Measurements from ENCODE around the gene AQP3. TPM values are rescaled to one million over a fixed set of nuclear protein-coding genes. Genes with fewer than 3 reads are reported as not detected.
"Not testable (repeated sequence)": the region's sequence is repeated elsewhere in the genome, so short reads cannot be mapped to it uniquely, and the experiment has no call there.

AQP3 gene
- polyA plus RNA-seq, 1 experiment = 10.6 TPM

- ChIA-PET CTCF (interaction anchor here (0.9 to 2.3 kb wide), 3 partner anchors 8 to 43 kb away, joined by 3 to 14 read pairs (median 4); no protein-coding TSS in a partner anchor), POLR2A (interaction anchor here (1.4 kb wide), 1 partner anchor 15 kb away, joined by 6 read pairs; the partner anchor contains the start of gene NOL6)
- no peak overlapping the region for H3K27ac ChIP-seq (ENCODE audit: low read depth, low read length)
- H3K9me3 ChIP-seq (ENCODE audit: control insufficient read depth, insufficient read depth, low read length) = no peaks in the 10 kb centered on the region
- DNase-seq (ENCODE audit: low read depth, low spot score) = no peak
- TF ChIP-seq CTCF (IDR thresholded peaks at IDR 0.05; ENCODE audit: low read depth, low read length) = no peak
- no peaks in the 10 kb centered on the region for H3K27me3 ChIP-seq (ENCODE audit: control insufficient read depth, insufficient read depth, low read length)
- no peak overlapping the region for H3K4me3 ChIP-seq (ENCODE audit: low read depth, low read length)
Observed at GRCh38 chr9:33459115-33459514, 11.7 kb upstream of the AQP3 start.

DNA sequence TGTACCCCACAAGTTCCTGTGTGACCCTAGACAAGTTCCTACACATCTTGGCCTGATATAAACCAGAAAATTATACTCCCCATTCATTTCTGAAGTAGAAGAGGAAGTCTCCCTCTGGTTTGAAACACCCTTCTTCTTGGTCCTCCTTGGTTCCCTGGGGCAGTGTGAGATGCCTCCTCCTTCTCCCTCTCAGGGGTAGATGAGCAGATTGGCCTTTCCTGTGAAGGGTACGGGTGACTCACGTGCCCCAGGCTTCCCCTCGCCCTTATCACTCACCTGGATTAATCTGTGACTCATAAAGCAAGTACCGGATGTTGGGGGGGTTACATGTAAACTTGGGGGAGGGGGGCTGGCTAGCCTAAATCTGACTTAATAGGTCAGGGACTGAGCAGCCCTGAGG is 11.1 kb upstream of the AQP3 start:
- ChIA-PET POLR2A (interaction anchor here (0.7 to 1.4 kb wide), 2 partner anchors 14 to 15 kb away, joined by 3 to 6 read pairs; partner anchors contain the start of gene NOL6), CTCF (interaction anchor here (0.9 to 2.3 kb wide), 3 partner anchors 8 to 43 kb away, joined by 3 to 14 read pairs (median 4); no protein-coding TSS in a partner anchor)
- no peak for TF ChIP-seq CTCF (IDR thresholded peaks at IDR 0.05; ENCODE audit: low read depth, low read length)
- Histone ChIP-seq H3K27ac (ENCODE audit: low read depth, low read length) (peak overlapping the region; percentile 31), H3K27me3 (ENCODE audit: control insufficient read depth, insufficient read depth, low read length) (no peaks in the 10 kb centered on the region), H3K4me3 (ENCODE audit: low read depth, low read length) (no peak overlapping the region), H3K9me3 (ENCODE audit: control insufficient read depth, insufficient read depth, low read length) (no peaks in the 10 kb centered on the region)
- no peak for DNase-seq (ENCODE audit: low read depth, low spot score)

GRCh38 chr9:33455945-33456344 is 8.6 kb upstream of the AQP3 start:
- no peaks in the 10 kb centered on the region for H3K9me3 ChIP-seq (ENCODE audit: control insufficient read depth, insufficient read depth, low read length)
- POLR2A ChIA-PET = interaction anchor here (1.1 kb wide), 1 partner anchor 18 kb away, joined by 3 read pairs; the partner anchor contains the start of gene NOL6
- CTCF ChIA-PET = interaction anchor here (0.9 kb wide), 1 partner anchor 9 kb away, joined by 4 read pairs; the partner anchor contains the start of gene AQP3
- H3K27ac ChIP-seq (ENCODE audit: low read depth, low read length) = no peak overlapping the region
- no peak for DNase-seq (ENCODE audit: low read depth, low spot score)
- no peaks in the 10 kb centered on the region for H3K27me3 ChIP-seq (ENCODE audit: control insufficient read depth, insufficient read depth, low read length)
- H3K4me3 ChIP-seq (ENCODE audit: low read depth, low read length) = no peak overlapping the region
- no peak for TF ChIP-seq CTCF (IDR thresholded peaks at IDR 0.05; ENCODE audit: low read depth, low read length)

DNA sequence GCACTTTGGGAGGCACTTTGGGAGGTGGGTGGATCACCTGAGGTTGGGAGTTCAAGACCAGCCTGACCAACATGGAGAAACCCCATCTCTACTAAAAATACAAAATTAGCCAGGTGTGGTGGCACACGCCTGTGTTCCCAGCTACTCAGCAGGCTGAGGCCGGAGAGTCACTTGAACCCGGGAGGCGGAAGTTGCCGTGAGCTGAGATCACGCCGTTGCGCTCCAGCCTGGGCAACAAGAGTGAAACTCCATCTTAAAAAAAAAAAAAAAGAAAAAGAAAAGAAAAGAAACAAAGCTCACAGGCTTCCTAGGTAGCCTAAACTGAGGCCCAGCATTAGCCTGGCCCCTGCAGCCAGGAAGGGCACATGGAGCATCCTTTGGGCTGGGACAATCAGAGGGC is 8.1 kb upstream of the AQP3 start:
- not testable (repeated sequence) for H3K9me3 ChIP-seq (ENCODE audit: control insufficient read depth, insufficient read depth, low read length); H3K27me3 ChIP-seq (ENCODE audit: control insufficient read depth, insufficient read depth, low read length); DNase-seq (ENCODE audit: low read depth, low spot score); H3K4me3 ChIP-seq (ENCODE audit: low read depth, low read length); H3K27ac ChIP-seq (ENCODE audit: low read depth, low read length)
- ChIA-PET CTCF (interaction anchor here (0.9 kb wide), 1 partner anchor 8 kb away, joined by 4 read pairs; the partner anchor contains the start of gene AQP3), POLR2A (interaction anchor here (0.7 to 1.1 kb wide), 2 partner anchors 9 to 18 kb away, joined by 3 to 5 read pairs; partner anchors contain the start of gene NOL6)

- not testable (repeated sequence) for DNase-seq (ENCODE audit: low read depth, low spot score)
- CTCF ChIA-PET = interaction anchor here (4.1 to 4.8 kb wide), 3 partner anchors 12 to 80 kb away, joined by 43 to 48 read pairs (median 47); no protein-coding TSS in a partner anchor
Observed at GRCh38 chr9:33454661-33455026, 7.3 kb upstream of the AQP3 start.

GRCh38 chr9:33453999-33454660 is 6.7 kb upstream of the AQP3 start:
- no peaks in the 10 kb centered on the region for H3K27me3 ChIP-seq (ENCODE audit: control insufficient read depth, insufficient read depth, low read length)
- POLR2A ChIA-PET = interaction anchor here (0.6 to 1.3 kb wide), 3 partner anchors 9 to 164 kb away, joined by 3 to 5 read pairs (median 4); partner anchors contain the start of gene NFX1
- no peak for TF ChIP-seq CTCF (IDR thresholded peaks at IDR 0.05; ENCODE audit: low read depth, low read length)
- CTCF ChIA-PET = interaction anchor here (1.0 to 4.8 kb wide), 19 partner anchors 8 to 189 kb away, joined by 3 to 48 read pairs (median 8); partner anchors contain the start of genes CHMP5 and NOL6
- no peaks in the 10 kb centered on the region for H3K9me3 ChIP-seq (ENCODE audit: control insufficient read depth, insufficient read depth, low read length)
- H3K27ac ChIP-seq (ENCODE audit: low read depth, low read length) = no peak overlapping the region
- H3K4me3 ChIP-seq (ENCODE audit: low read depth, low read length) = no peak overlapping the region
- DNase-seq (ENCODE audit: low read depth, low spot score) = no peak

More at GRCh38 chr9:33454661-33455026, 7.3 kb upstream of the AQP3 start:
- H3K27ac ChIP-seq (ENCODE audit: low read depth, low read length); H3K27me3 ChIP-seq (ENCODE audit: control insufficient read depth, insufficient read depth, low read length); H3K9me3 ChIP-seq (ENCODE audit: control insufficient read depth, insufficient read depth, low read length); H3K4me3 ChIP-seq (ENCODE audit: low read depth, low read length): not testable (repeated sequence)
- POLR2A ChIA-PET = interaction anchor here (1.2 kb wide), 1 partner anchor 8 kb away, joined by 3 read pairs; no protein-coding TSS in a partner anchor
